Neural cell (in vitro differentiated cells): ENCODE results near the gene CFHR4.
"Not testable (repeated sequence)": the region's sequence is repeated elsewhere in the genome, so short reads cannot be mapped to it uniquely, and the experiment has no call there.

Experiments used
- CTCF ChIP-seq: fragments of 450-650 bp; IDR thresholded peaks from 2 replicates; pipeline ENCODE4 v1.5.1; 2014; ENCODE audit warnings: antibody characterized with exemption, mild to moderate bottlenecking, moderate library complexity; ENCODE audit not compliant: poor library complexity, severe bottlenecking
- EP300 ChIP-seq: fragments of 450-650 bp; conservative IDR thresholded peaks from 2 replicates; pipeline ENCODE4 v1.6.1; 2014; ENCODE audit warnings: antibody characterized with exemption, mild to moderate bottlenecking, moderate library complexity; ENCODE audit not compliant: poor library complexity, severe bottlenecking
- EZH2 ChIP-seq: fragments of 200-600, 300-800 bp; shearing (Covaris generic), sonication (generic); IDR thresholded peaks from 2 replicates; pipeline ENCODE4 v1.6.1; 2014; ENCODE audit warnings: antibody characterized with exemption, low read length, borderline replicate concordance, mild to moderate bottlenecking; ENCODE audit not compliant: insufficient read depth, poor library complexity, severe bottlenecking
- MXI1 ChIP-seq: fragments of 450-650 bp; conservative IDR thresholded peaks from 2 replicates; pipeline ENCODE4 v1.6.1; 2014; ENCODE audit warnings: antibody characterized with exemption, mild to moderate bottlenecking; ENCODE audit not compliant: poor library complexity, severe bottlenecking
- POLR2AphosphoS5 ChIP-seq: IDR thresholded peaks from 2 replicates; pipeline ENCODE4 v1.6.1; 2012
- RAD21 ChIP-seq: fragments of 450-650 bp; conservative IDR thresholded peaks from 2 replicates; pipeline ENCODE4 v1.6.1; 2014; ENCODE audit warnings: antibody characterized with exemption, mild to moderate bottlenecking, moderate library complexity
- REST ChIP-seq: IDR thresholded peaks from 2 replicates; pipeline ENCODE4 v1.6.1; 2012; ENCODE audit warnings: borderline replicate concordance
- SMC3 ChIP-seq: fragments of 450-650 bp; conservative IDR thresholded peaks from 2 replicates; pipeline ENCODE4 v1.6.1; 2014; ENCODE audit warnings: antibody characterized with exemption, mild to moderate bottlenecking, moderate library complexity; ENCODE audit not compliant: poor library complexity
- TAF1 ChIP-seq: IDR thresholded peaks from 2 replicates; pipeline ENCODE4 v1.6.1; 2012; ENCODE audit warnings: low read depth

- TF ChIP-seq EP300, CTCF, TAF1, EZH2, RAD21, MXI1, POLR2AphosphoS5, REST, SMC3: not testable (repeated sequence)
Measured at GRCh38 chr1:196926839-196927238, 39.0 kb downstream of the CFHR4 start.
